H1 (cell line): Measurements from ENCODE around the gene LLPH. TPM values are rescaled to one million over a fixed set of nuclear protein-coding genes. Genes with fewer than 3 reads are reported as not detected.

Source experiments
- CBX5 ChIP-seq: fragments of 300-800, 300-1000 bp; sonication (generic); IDR thresholded peaks from 2 replicates; pipeline ENCODE4 v1.7.1; 2016; ENCODE audit warnings: antibody characterized with exemption, low read length, low read depth
- CEBPB ChIP-seq: IDR thresholded peaks from 2 replicates; pipeline ENCODE4 v1.6.1; 2012; ENCODE audit warnings: low read depth, low read length
- CHD7 ChIP-seq: fragments of 300-600 bp; sonication (generic); IDR thresholded peaks from 2 replicates; pipeline ENCODE4 v1.7.1; 2012; ENCODE audit warnings: low read length, moderate library complexity, mild to moderate bottlenecking, inconsistent platforms; ENCODE audit not compliant: insufficient replicate concordance
- CREB1 ChIP-seq: IDR thresholded peaks from 2 replicates; pipeline ENCODE4 v1.6.1; 2012; ENCODE audit warnings: inconsistent platforms
- CTCF ChIP-seq, 3 experiments: IDR thresholded peaks; 1 replicate in 2 of 3; 2 replicates in 1 of 3; pipeline versions ENCODE4 v1.5.1 to v1.6.1; 2011; ENCODE audit warnings: low read length in 3 of 3, mild to moderate bottlenecking in 3 of 3, inconsistent platforms in 2 of 3, low read depth in 1 of 3, moderate library complexity in 1 of 3; ENCODE audit not compliant: insufficient read depth in 1 of 3; ENCODE audit errors: control extremely low read depth in 1 of 3
- MAFK ChIP-seq: IDR thresholded peaks from 2 replicates; pipeline ENCODE4 v1.6.1; 2012; ENCODE audit warnings: low read depth, mild to moderate bottlenecking, improper control_type of control experiment, low read length
- NRF1 ChIP-seq: IDR thresholded peaks from 2 replicates; pipeline ENCODE4 v1.6.1; 2011; ENCODE audit warnings: mild to moderate bottlenecking, low read depth, low read length, improper control_type of control experiment
- SP1 ChIP-seq: IDR thresholded peaks from 2 replicates; pipeline ENCODE4 v1.6.1; 2011; ENCODE audit warnings: low read depth, low read length
- TAF1 ChIP-seq: IDR thresholded peaks from 2 replicates; pipeline ENCODE4 v1.6.1; 2011; ENCODE audit warnings: mild to moderate bottlenecking, low read depth, low read length
- TEAD4 ChIP-seq: IDR thresholded peaks from 2 replicates; pipeline ENCODE4 v1.6.1; 2012; ENCODE audit warnings: low read depth, low read length, inconsistent platforms, mixed read lengths
- ZNF274 ChIP-seq: IDR thresholded peaks from 2 replicates; pipeline ENCODE4 v1.7.0; 2012; ENCODE audit warnings: low read length, borderline replicate concordance; ENCODE audit errors: extremely low read depth
- polyA plus RNA-seq, 7 experiments: library from polyadenylated mRNA; depleted of rRNA in 3 of 7; stranded (reverse) in 5 of 7; unstranded in 2 of 7; fragments of >200 nt in 5 of 7; fragments of 200-250 nt in 2 of 7; gene quantifications; 1 replicate in 5 of 7; 2 replicates in 1 of 7; 4 replicates in 1 of 7; pipeline versions ENCODE4 v1.2.1 to v1.2.3, GENCODE V29; 2011 to 2013; ENCODE audit warnings: missing spikeins in 2 of 7, mixed read lengths in 2 of 7
- total RNA-seq: library from RNA; stranded (reverse); fragmentation: NEBNext Ultra II Directional; extraction: Animal tissue kit (Norgen Biotek cat#: 25700); gene quantifications from 2 replicates; pipeline ENCODE4 v1.2.1, GENCODE V29; 2021

Gene LLPH
- total and polyA plus RNA-seq, 2 of the 8 experiments (the other 6 are each of a cell fraction or from before 2014, with no cell fraction given) = 2.3 to 31.3 TPM

GRCh38 chr12:66072135-66072534 lies 58.4 kb downstream of the LLPH start (continued):
- no peak for TF ChIP-seq CHD7
- no peak for TF ChIP-seq ZNF274
- no peak for TF ChIP-seq CBX5
- no peak for TF ChIP-seq MAFK
- no peak for TF ChIP-seq TAF1
- no peak for TF ChIP-seq SP1
- TF ChIP-seq NRF1 = no peak
- TF ChIP-seq CEBPB = no peak
- TF ChIP-seq CREB1 = no peak
- no peak for TF ChIP-seq TEAD4
- no peak for TF ChIP-seq CTCF (IDR thresholded peaks at IDR 0.05; ENCODE audit: control extremely low read depth in 1 of 3, insufficient read depth in 1 of 3, low read depth in 1 of 3, low read length in 3 of 3)
